K562 treated with DMSO at 1 percent for 12 hours (cell line): Measurements from ENCODE around the gene NUFIP2. TPM values are rescaled to one million over a fixed set of nuclear protein-coding genes. Genes with fewer than 3 reads are reported as not detected.

Experiments used
- total RNA-seq: library from RNA; unstranded; fragments of 300-600 nt; gene quantifications from 2 replicates; pipeline ENCODE4 v1.2.3, GENCODE V29; 2022; ENCODE audit not compliant: insufficient read depth

The NUFIP2 gene, protein sequence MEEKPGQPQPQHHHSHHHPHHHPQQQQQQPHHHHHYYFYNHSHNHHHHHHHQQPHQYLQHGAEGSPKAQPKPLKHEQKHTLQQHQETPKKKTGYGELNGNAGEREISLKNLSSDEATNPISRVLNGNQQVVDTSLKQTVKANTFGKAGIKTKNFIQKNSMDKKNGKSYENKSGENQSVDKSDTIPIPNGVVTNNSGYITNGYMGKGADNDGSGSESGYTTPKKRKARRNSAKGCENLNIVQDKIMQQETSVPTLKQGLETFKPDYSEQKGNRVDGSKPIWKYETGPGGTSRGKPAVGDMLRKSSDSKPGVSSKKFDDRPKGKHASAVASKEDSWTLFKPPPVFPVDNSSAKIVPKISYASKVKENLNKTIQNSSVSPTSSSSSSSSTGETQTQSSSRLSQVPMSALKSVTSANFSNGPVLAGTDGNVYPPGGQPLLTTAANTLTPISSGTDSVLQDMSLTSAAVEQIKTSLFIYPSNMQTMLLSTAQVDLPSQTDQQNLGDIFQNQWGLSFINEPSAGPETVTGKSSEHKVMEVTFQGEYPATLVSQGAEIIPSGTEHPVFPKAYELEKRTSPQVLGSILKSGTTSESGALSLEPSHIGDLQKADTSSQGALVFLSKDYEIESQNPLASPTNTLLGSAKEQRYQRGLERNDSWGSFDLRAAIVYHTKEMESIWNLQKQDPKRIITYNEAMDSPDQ
- total RNA-seq, result 3.0 and 18.4 TPM in 2 replicates

GRCh38 chr17:29293890-29294579 is at the start of gene NUFIP2:
Gene NUFIP2 (minus strand): TSS chr17:29294148. CDS start chr17:29294059, 89 bp downstream.

GRCh38 chr17:29246628-29247027 is 47.3 kb downstream of the NUFIP2 start, which contains the start of gene CRYBA1:
Gene CRYBA1 (plus strand): TSS chr17:29246859. CDS start chr17:29246864, 5 bp downstream.

Other genes with a start within 250 kb of the NUFIP2 start
- 16.7 and 35.5 TPM in 2 replicates for gene MYO18A, start 113.8 kb downstream of the NUFIP2 start, total RNA-seq
- gene CRYBA1, start 47.3 kb downstream of the NUFIP2 start, total RNA-seq, result not detected in 2 replicates
- gene TAOK1, start 96.2 kb upstream of the NUFIP2 start, total RNA-seq, result 2.8 and 15.1 TPM in 2 replicates